NCI-H2107 treated with DMSO at 0.1 percent for 48 hours (cell line): ENCODE results near the gene GIPR.

Source experiments
- DNase-seq: peaks from one replicate; lab custom pipeline; 2025; ENCODE audit not compliant: unreplicated experiment; lab: John Stamatoyannopoulos, UW

GIPR gene

GRCh38 chr19:45730368-45731288, 62.6 kb downstream of the GIPR start, which contains the start of gene FBXO46:
Gene FBXO46 (minus strand): TSS chr19:45730896. CDS start chr19:45713495, 17,401 bp downstream.
- peak; percentile 98 for DNase-seq
